T-helper 17 cell (primary cell): ENCODE measurements around the gene SNORC. TPM values are rescaled to one million over a fixed set of nuclear protein-coding genes. Genes with fewer than 3 reads are reported as not detected.
A peak's percentile ranks its signal among the peaks of the same experiment; 100 is the strongest.

Experiments used
- ATAC-seq: fragments of 150-1000 bp; cut with Tn5 transposase; 2 replicates; pipeline ENCODE4 v1.10.0; 2021; ENCODE audit warnings: mild to moderate bottlenecking, moderate library complexity
- DNase-seq, 3 donors: peaks; one replicate each; pipeline versions ENCODE4 v3.0.0 to v3.0.0-alpha.2; 2020 to 2021
- H3K9me3 ChIP-seq: one replicate; pipeline ENCODE4 v1.7.0; 2013; ENCODE audit warnings: low read length, mild to moderate bottlenecking; ENCODE audit not compliant: control insufficient read depth, poor library complexity, severe bottlenecking
- H3K27ac Mint-ChIP-seq: one replicate; pipeline ENCODE4 v1.8.0; 2022; ENCODE audit warnings: mild to moderate bottlenecking, moderate library complexity, mixed read lengths
- H3K27me3 Mint-ChIP-seq: one replicate; pipeline ENCODE4 v1.8.0; 2022; ENCODE audit warnings: mixed read lengths
- H3K36me3 Mint-ChIP-seq: one replicate; pipeline ENCODE4 v1.8.0; 2022; ENCODE audit warnings: low read depth, mixed read lengths
- H3K4me1 Mint-ChIP-seq: one replicate; pipeline ENCODE4 v1.8.0; 2022; ENCODE audit warnings: mild to moderate bottlenecking, mixed read lengths
- H3K4me3 Mint-ChIP-seq: one replicate; pipeline ENCODE4 v1.8.0; 2022; ENCODE audit warnings: mild to moderate bottlenecking, moderate library complexity, mixed read lengths
- total RNA-seq, 4 donors: library from RNA in 2 of 4; stranded (reverse) in 2 of 4; gene quantifications; one replicate each; pipeline ENCODE4 v1.2.3 and lab custom pipeline; 2022 to 2026

SNORC gene
- total RNA-seq, 2 donors from 2014 or later, result 1.0 TPM

GRCh38 chr2:232852676-232853075, 17.4 kb upstream of the SNORC start:
- Mint-ChIP-seq H3K27ac (no peak overlapping the region), H3K36me3 (peaks cover 11% of the 10 kb centered on the region), H3K4me1 (peaks cover 5% of the 10 kb centered on the region), H3K27me3 (no peaks in the 10 kb centered on the region), H3K4me3 (no peak overlapping the region)
- ATAC-seq (no peak), DNase-seq (no peak)
- H3K9me3 ChIP-seq, result no peaks in the 10 kb centered on the region

GRCh38 chr2:232854082-232854481, 16.0 kb upstream of the SNORC start:
- H3K9me3 ChIP-seq, result no peaks in the 10 kb centered on the region
- peaks cover 5% of the 10 kb centered on the region for H3K4me1 Mint-ChIP-seq
- H3K27me3 Mint-ChIP-seq, result no peaks in the 10 kb centered on the region
- DNase-seq (no peak), ATAC-seq (no peak)
- no peak overlapping the region for H3K4me3 Mint-ChIP-seq
- peak overlapping the region; percentile 82 for H3K27ac Mint-ChIP-seq
- peaks cover 8% of the 10 kb centered on the region for H3K36me3 Mint-ChIP-seq

- DNase-seq, result no peak
- Mint-ChIP-seq H3K27me3 (no peaks in the 10 kb centered on the region), H3K27ac (no peak overlapping the region), H3K36me3 (peaks cover 3% of the 10 kb centered on the region), H3K4me3 (no peak overlapping the region), H3K4me1 (peaks cover 3% of the 10 kb centered on the region)
- H3K9me3 ChIP-seq, result no peaks in the 10 kb centered on the region
- no peak for ATAC-seq
Measured at GRCh38 chr2:232857158-232857563, 12.9 kb upstream of the SNORC start.

GRCh38 chr2:232859385-232859916, 10.6 kb upstream of the SNORC start:
- no peaks in the 10 kb centered on the region for H3K9me3 ChIP-seq
- ATAC-seq (no peak), DNase-seq (no peak)
- Mint-ChIP-seq H3K4me1 (peaks cover 2% of the 10 kb centered on the region), H3K27me3 (no peaks in the 10 kb centered on the region), H3K27ac (peak overlapping the region; percentile 32), H3K36me3 (peaks cover 3% of the 10 kb centered on the region), H3K4me3 (no peak overlapping the region)

- ATAC-seq (no peak), DNase-seq (no peak)
- H3K27ac Mint-ChIP-seq, result no peak overlapping the region
- peaks cover 3% of the 10 kb centered on the region for H3K36me3 Mint-ChIP-seq
- no peaks in the 10 kb centered on the region for H3K9me3 ChIP-seq
- H3K4me3 Mint-ChIP-seq, result no peak overlapping the region
- H3K27me3 Mint-ChIP-seq, result no peaks in the 10 kb centered on the region
- H3K4me1 Mint-ChIP-seq, result peaks cover 2% of the 10 kb centered on the region
Measured at GRCh38 chr2:232860593-232861241, 9.3 kb upstream of the SNORC start.

GRCh38 chr2:232861353-232861752, 8.7 kb upstream of the SNORC start:
- H3K9me3 ChIP-seq, result no peaks in the 10 kb centered on the region
- ATAC-seq, result no peak
- H3K36me3 Mint-ChIP-seq, result peaks cover 3% of the 10 kb centered on the region
- DNase-seq, result no peak
- no peak overlapping the region for H3K27ac Mint-ChIP-seq
- H3K4me3 Mint-ChIP-seq, result no peak overlapping the region
- no peaks in the 10 kb centered on the region for H3K27me3 Mint-ChIP-seq
- H3K4me1 Mint-ChIP-seq, result peaks cover 2% of the 10 kb centered on the region

GRCh38 chr2:232863996-232864395, 6.1 kb upstream of the SNORC start:
- Mint-ChIP-seq H3K4me3 (no peak overlapping the region), H3K4me1 (peaks cover 2% of the 10 kb centered on the region), H3K27me3 (no peaks in the 10 kb centered on the region), H3K36me3 (no peaks in the 10 kb centered on the region), H3K27ac (no peak overlapping the region)
- no peaks in the 10 kb centered on the region for H3K9me3 ChIP-seq
- no peak for DNase-seq
- no peak for ATAC-seq

- no peaks in the 10 kb centered on the region for H3K27me3 Mint-ChIP-seq
- no peak overlapping the region for H3K4me3 Mint-ChIP-seq
- H3K9me3 ChIP-seq, result no peaks in the 10 kb centered on the region
- H3K36me3 Mint-ChIP-seq, result no peaks in the 10 kb centered on the region
- no peak for DNase-seq
- peaks cover 2% of the 10 kb centered on the region for H3K4me1 Mint-ChIP-seq
- no peak for ATAC-seq
- no peak overlapping the region for H3K27ac Mint-ChIP-seq
Measured at GRCh38 chr2:232865165-232865564, 4.9 kb upstream of the SNORC start.

- Mint-ChIP-seq H3K36me3 (no peaks in the 10 kb centered on the region), H3K4me1 (peaks cover 2% of the 10 kb centered on the region), H3K4me3 (no peak overlapping the region), H3K27ac (no peak overlapping the region), H3K27me3 (no peaks in the 10 kb centered on the region)
- DNase-seq (no peak), ATAC-seq (no peak)
- no peaks in the 10 kb centered on the region for H3K9me3 ChIP-seq
Measured at GRCh38 chr2:232866104-232866503, 4.0 kb upstream of the SNORC start.

GRCh38 chr2:232869138-232870017, 686 bp upstream of the SNORC start:
- ATAC-seq, result no peak
- no peaks in the 10 kb centered on the region for H3K4me1 Mint-ChIP-seq
- H3K27me3 Mint-ChIP-seq, result peaks cover 7% of the 10 kb centered on the region
- no peaks in the 10 kb centered on the region for H3K9me3 ChIP-seq
- H3K36me3 Mint-ChIP-seq, result no peaks in the 10 kb centered on the region
- no peak for DNase-seq
- no peak overlapping the region for H3K27ac Mint-ChIP-seq
- H3K4me3 Mint-ChIP-seq, result no peak overlapping the region

- Mint-ChIP-seq H3K4me1 (peaks cover 8% of the 10 kb centered on the region), H3K27me3 (peaks cover 20% of the 10 kb centered on the region), H3K27ac (no peak overlapping the region), H3K4me3 (no peak overlapping the region), H3K36me3 (no peaks in the 10 kb centered on the region)
- ATAC-seq (no peak), DNase-seq (no peak)
- no peaks in the 10 kb centered on the region for H3K9me3 ChIP-seq
Measured at GRCh38 chr2:232870766-232871371, 805 bp downstream of the SNORC start.

GRCh38 chr2:232871418-232871834, 1.4 kb downstream of the SNORC start:
- H3K27me3 Mint-ChIP-seq, result peaks cover 20% of the 10 kb centered on the region
- H3K9me3 ChIP-seq, result no peaks in the 10 kb centered on the region
- peaks cover 8% of the 10 kb centered on the region for H3K4me1 Mint-ChIP-seq
- H3K36me3 Mint-ChIP-seq, result no peaks in the 10 kb centered on the region
- DNase-seq (no peak), ATAC-seq (no peak)
- H3K4me3 Mint-ChIP-seq, result no peak overlapping the region
- H3K27ac Mint-ChIP-seq, result no peak overlapping the region
